ENCODE data around the gene MYO7A.

The MYO7A gene

GRCh38 chr11:77146261-77147035, 18.4 kb downstream of the MYO7A start:
- DNase-seq (ENCODE audit: low spot score): no peak

GRCh38 chr11:77147036-77147315, 18.9 kb downstream of the MYO7A start:
- no peak for DNase-seq (ENCODE audit: low spot score)

- no peak for DNase-seq (ENCODE audit: low spot score)
These were observed 19.7 kb downstream of the MYO7A start for GRCh38 chr11:77147668-77148321.

GRCh38 chr11:77148963-77149715, 21.1 kb downstream of the MYO7A start:
- no peak for DNase-seq (ENCODE audit: low spot score)

GRCh38 chr11:77149716-77150392, 21.8 kb downstream of the MYO7A start:
- DNase-seq (ENCODE audit: low spot score): no peak

DNA sequence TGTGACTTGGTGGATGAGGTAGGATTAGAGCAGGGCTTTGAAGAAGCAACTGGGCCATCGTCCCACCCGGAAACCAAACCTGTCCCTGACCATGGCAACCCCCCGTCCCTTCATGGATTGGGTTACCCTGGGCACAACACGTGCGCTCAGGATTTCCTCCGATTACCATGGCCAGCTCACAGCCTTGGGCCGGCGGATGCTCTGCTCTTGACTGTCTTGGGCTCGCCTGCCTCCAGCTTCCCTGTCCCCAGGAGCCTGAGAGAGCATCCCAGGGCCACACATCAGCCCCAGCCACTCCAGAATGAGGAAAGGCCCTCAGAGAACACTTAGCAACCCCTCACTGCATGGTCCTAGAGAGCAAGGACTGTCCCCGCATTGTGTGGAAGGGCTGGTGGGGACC, 22.8 kb downstream of the MYO7A start:
- no peak for DNase-seq (ENCODE audit: low spot score)

DNA sequence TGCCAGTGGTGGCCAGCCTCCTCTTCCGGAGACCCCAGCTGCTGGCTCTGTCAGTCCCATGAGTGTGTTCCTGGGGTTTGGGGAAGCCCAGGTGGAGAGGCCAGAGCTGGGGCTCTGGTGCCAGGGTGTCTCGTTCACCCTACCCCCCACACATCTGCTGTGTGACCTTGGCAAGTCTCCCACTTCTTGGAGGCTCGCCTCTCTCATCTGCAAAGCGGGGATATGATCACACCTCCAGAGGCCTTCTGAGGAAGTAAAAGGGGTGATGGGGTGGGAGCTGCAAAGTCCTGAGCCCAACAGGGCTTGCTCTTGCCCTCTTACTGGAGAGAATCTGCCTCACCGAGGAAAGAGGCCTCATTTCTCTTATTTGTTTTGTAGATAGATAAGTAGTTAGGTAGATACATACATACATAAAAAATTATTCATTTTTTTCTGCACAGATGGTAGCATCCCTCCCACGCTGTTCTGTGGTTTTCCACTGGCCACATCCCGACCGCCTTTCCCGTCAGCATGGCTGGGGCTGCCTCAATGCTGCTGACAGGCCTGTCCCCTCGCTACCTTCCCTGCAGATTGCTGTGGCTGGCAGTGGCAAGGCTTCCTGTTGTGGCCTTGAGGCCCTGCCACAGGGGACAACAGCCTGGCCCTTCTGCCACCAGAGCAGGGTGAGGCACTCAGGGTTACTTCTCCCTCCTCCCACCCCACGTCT, 23.9 kb downstream of the MYO7A start:
- DNase-seq (ENCODE audit: low spot score): no peak

GRCh38 chr11:77152846-77153245, 24.8 kb downstream of the MYO7A start:
- no peak for DNase-seq (ENCODE audit: low spot score)

- DNase-seq (ENCODE audit: low spot score): no peak
These were observed 25.5 kb downstream of the MYO7A start for GRCh38 chr11:77153276-77154185.

DNA sequence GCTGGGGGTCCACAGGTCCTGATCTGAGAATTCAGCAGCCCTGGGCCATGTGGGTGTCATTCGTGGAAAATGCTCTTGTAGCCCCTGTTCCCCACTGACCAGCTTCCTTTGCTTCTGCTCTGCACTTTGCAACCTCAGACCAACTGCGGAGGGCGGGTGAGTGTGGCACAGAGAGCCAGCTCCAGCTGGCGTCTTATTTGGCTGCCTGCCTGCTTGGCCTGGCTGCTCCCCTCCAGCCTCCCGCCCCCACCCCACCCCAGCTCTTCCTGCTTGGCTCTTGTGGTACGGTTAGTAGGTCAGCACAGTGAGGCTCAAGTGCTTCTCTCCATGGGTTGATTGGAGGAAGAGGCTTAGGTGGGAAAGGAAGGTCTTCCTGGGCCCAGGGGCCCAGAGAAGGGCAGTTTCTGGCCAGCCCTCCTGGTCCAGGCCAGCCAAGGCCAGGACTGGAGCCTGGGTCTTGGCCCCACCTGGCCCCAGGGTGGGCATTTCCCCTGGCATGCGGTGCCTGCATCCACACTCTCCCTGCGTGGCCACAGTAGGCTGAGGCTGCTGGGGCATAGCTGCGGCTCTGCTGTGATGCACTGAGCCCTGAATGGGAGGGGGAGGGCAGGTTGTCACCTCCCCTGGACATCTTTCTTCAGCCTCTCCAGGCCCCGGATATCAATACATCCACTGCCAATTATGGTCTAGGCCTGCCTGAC, 26.5 kb downstream of the MYO7A start:
- peak; percentile 85 for DNase-seq (ENCODE audit: low spot score)

DNA sequence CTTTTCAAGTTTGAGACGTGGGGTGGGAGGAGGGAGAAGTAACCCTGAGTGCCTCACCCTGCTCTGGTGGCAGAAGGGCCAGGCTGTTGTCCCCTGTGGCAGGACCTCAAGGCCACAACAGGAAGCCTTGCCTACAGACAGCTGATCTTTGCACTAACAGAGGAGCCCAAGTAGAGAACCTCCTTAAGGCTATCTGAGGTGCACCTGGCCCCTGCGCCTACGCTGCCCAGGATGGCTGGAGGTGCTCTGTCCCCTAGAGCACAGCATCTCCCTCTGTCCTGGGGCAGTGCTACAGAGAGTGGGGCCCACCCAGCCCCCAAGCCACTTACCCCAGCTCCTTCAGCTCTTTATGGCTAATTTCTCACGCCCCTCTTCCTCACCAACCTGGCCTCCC, 27.0 kb downstream of the MYO7A start:
- no peak for DNase-seq (ENCODE audit: low spot score)

GRCh38 chr11:77155556-77156130, 27.6 kb downstream of the MYO7A start:
- no peak for DNase-seq (ENCODE audit: low spot score)

DNA sequence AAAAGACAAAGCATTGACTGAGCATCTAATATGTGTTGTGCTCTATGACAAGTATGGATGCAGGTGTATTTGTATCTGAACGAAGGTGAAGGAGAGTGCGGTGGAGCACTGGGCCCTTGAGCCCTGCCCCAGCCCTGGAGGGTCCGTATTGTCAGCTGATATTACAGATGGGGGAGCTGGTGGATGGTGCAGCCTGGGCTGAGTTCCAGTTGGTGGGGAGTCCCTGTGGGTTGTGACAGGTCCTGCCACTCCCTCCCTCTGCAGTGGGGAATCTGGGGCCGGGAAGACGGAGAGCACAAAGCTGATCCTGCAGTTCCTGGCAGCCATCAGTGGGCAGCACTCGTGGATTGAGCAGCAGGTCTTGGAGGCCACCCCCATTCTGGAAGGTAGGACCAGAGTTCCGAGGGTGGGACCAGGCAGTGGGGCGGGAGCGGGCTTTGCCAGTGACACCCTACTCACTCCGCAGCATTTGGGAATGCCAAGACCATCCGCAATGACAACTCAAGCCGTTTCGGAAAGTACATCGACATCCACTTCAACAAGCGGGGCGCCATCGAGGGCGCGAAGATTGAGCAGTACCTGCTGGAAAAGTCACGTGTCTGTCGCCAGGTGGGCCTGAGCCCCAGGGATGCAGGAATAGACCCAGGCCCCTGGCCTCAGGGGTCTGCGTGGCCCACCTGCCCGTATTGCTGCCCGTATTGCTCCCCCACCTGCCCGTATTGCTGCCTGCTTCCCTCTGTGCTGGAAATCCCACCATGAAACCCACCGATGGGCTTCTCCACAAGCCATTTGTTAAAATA, 28.6 kb downstream of the MYO7A start:
- DNase-seq (ENCODE audit: low spot score): no peak

DNA sequence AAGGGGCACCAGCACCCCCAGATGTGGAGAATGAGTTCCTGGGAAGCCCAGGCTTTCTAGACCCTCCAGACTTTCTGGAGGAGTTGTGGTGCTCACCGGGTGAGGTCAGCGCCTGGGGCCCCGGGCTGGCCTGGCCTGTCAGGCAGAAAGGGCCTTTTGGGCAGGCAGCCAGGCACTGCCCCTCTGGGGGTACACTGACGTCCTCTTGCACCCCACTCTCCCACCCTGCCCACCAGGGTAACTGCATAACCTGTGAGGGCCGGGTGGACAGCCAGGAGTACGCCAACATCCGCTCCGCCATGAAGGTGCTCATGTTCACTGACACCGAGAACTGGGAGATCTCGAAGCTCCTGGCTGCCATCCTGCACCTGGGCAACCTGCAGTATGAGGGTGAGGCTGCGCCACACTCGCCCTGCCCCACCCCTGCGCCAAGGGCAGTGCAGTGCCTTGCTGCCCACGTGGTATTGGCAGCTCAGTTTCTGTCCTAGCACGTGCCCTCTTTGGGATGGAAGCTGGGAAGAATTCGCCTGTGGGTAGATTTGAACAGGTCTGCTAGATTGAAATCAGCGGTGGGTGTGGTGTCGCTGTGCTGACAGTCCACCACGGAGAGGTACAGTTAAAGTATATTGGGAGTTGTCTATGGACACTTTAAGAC, 30.1 kb downstream of the MYO7A start:
- DNase-seq (ENCODE audit: low spot score): no peak

DNA sequence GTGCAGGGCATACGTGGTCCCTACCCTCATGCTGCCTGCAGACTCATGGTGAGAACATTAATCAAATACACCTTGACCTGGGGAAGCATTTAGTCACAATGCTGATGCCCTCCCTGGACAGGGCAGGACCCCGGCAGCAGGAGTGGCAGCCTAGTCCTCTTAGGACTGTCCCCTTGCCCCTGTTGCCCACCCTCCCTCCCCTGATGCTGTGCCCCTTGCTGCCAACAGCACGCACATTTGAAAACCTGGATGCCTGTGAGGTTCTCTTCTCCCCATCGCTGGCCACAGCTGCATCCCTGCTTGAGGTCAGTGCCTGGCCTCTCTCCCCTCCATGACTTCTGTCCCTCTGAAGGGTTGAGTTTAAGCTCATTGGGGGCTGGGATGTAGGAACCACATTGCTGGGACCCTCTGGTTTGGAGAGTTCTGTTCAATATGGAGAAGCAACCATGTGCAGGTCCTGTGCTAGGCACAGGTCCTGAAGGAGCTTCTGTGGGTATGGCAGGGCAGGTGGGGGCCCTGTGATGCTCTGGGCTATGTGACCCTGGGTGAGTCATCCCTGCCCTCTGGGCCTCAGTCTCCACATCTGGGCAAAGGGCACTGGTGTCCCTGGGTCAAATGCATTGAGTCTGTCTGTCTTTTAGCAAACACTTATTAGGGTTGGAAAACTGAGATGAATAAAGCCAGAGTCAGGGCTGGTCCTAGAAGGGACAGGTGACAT, 31.3 kb downstream of the MYO7A start:
- DNase-seq (ENCODE audit: low spot score): no peak

DNA sequence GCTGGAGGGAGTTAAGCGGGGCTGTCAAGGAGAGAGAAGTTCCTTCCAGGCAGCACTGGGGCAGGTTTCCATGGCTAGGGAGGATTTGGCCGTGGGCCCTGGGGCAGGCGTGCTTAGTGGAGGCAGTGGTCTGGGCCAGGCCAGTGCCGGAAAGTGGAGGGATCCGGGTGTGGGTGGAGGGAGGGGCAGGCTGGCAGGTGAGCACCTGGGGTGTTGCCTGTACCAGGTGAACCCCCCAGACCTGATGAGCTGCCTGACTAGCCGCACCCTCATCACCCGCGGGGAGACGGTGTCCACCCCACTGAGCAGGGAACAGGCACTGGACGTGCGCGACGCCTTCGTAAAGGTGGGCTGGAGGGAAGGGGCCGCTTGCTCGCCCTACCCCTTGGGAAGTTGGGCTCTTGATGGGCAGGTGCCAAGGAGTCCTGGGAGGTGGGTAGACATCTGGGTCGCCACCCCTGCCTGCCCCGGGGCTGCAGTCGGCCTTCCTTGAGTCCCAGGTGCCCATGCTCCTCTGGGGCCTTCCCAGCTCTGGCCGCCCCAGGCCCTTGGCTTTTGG, 32.0 kb downstream of the MYO7A start:
- DNase-seq (ENCODE audit: low spot score): no peak

DNA sequence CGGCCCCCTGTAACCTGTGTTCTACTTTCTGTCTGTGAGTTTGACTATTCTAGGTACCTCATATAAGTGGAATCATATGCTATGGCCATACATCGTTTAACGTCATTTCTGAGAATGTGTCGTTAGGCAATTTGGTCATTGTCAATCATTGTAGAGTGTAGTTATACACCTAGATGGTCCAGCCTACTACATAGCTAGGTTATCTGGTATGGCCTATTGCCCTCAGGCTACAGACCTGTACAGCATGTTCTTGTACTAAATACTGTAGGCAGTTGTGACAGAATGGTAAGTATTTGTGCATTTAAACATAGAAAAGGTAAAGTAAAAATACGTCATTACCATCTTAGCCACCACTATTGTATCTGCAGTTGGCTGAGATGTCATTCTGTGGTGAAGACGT, 35.2 kb downstream of the MYO7A start:
- DNase-seq (ENCODE audit: low spot score): no peak

GRCh38 chr11:77165066-77165465, 37.0 kb downstream of the MYO7A start:
- DNase-seq (ENCODE audit: low spot score): no peak

Data from globus pallidus (tissue), 1 donor.